ENCODE data around the gene GPR26.

DNA sequence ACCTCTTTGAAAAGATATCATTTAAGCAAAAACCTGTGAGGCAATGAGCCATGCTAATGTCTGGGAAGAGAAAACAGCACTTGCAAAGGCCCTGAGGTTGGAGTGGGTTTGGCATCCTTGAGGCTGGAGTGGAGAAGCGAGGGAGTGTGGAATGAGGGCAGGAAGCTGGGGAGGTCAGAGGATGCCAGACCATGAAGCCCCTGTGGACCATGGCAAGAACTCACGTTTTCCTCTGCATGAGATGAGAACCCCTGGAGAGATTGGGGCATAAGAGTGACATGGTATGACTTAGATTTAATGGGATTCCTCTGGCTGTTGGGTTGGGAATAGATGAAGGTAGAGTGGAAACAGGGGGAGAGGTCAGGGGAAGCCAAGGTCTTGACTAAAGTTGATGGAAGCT is 49.4 kb downstream of the GPR26 start:
- TF ChIP-seq, protein P1, sequence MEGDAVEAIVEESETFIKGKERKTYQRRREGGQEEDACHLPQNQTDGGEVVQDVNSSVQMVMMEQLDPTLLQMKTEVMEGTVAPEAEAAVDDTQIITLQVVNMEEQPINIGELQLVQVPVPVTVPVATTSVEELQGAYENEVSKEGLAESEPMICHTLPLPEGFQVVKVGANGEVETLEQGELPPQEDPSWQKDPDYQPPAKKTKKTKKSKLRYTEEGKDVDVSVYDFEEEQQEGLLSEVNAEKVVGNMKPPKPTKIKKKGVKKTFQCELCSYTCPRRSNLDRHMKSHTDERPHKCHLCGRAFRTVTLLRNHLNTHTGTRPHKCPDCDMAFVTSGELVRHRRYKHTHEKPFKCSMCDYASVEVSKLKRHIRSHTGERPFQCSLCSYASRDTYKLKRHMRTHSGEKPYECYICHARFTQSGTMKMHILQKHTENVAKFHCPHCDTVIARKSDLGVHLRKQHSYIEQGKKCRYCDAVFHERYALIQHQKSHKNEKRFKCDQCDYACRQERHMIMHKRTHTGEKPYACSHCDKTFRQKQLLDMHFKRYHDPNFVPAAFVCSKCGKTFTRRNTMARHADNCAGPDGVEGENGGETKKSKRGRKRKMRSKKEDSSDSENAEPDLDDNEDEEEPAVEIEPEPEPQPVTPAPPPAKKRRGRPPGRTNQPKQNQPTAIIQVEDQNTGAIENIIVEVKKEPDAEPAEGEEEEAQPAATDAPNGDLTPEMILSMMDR (IDR thresholded peaks at IDR 0.05): no peak
- no peak for TF ChIP-seq EZH2 (IDR thresholded peaks at IDR 0.05; ENCODE audit: borderline replicate concordance, insufficient read depth, low read depth, low read length, poor library complexity, severe bottlenecking)

All from B cell (primary cell).